ENCODE measurements around the gene HS2ST1.
"Not testable (repeated sequence)": the region's sequence is repeated elsewhere in the genome, so short reads cannot be mapped to it uniquely, and the experiment has no call there.

The HS2ST1 gene

DNA sequence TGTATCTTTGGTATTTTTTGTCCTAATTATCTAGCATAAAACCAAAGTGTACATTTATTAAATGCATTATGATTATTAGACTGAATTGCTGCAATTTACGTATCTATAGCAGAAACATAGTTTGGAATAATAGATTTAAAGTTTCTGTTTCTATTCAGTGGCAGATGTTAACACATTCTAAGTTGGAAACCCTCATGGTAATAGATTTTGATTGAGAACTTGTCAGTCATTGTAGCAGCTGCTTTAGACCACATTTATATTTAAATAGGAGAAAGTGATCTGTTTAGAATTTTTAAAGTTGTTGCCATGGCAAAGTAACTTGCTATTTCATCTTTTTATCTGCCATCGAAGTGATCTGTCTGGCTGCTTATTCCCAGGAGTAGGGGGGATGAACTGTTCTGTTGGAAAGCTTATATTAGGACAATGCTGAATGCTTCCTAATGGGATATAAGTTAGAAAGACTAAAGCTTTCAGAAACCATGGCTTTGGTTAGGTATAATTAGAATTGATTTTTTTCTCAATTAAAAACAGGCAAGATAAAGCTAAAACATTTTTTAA lies 61.6 kb downstream of the HS2ST1 start:
- no peak for DNase-seq

- no peak for DNase-seq
These were observed 62.2 kb downstream of the HS2ST1 start for GRCh38 chr1:86976664-86977063.

DNA sequence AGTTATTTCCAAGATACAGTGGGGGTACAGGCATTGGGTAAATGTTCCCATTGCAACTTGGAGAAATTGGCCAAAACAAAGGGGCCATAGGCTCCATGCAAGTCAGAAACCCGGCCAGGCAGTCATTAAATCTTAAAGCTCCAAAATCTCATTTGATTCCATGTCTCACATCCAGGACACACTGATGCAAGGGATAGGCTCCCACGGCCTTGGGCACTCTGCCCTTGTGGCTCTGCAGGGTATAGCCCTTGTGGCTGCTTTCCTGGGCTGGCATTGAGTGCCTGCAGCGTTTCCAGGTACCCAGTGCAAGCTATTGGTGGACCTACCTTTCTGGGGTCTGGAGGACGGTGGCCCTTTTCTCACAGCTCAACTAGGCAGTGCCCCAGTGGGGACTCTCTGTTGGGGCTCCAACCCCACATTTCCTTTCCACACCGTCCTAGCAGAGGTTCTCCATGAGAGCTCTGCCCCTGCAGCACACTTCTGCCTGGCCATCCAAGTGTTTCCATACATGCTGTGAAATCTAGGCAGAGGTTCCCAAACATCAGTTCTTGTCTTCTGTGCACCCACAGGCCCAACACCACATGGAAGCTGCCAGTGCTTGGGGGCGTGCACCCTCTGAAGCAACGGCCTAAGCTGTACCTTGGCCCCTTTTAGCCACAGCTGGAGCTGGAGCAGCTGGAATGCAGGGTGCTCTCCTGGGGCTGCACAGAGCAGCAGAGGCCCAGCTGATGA lies 67.2 kb downstream of the HS2ST1 start:
- no peak for DNase-seq

DNA sequence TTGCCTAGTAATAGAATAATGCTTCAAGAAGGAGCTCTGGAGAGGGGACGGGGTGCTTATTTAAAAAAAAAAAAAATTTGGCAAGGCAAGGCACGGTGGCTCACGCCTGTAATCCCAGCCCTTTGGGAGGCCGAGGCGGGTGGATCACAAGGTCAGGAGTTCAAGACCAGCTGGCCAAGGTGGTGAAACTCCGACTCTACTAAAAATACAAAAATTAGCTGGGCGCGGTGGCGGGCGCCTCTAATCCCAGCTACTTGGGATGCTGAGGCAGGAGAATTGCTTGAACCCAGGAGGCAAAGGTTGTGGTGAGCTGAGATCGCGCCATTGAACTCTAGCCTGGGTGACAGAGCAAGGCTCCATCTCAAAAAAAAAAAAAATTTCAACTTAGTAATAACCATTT lies 69.2 kb downstream of the HS2ST1 start:
- DNase-seq: not testable (repeated sequence)

DNA sequence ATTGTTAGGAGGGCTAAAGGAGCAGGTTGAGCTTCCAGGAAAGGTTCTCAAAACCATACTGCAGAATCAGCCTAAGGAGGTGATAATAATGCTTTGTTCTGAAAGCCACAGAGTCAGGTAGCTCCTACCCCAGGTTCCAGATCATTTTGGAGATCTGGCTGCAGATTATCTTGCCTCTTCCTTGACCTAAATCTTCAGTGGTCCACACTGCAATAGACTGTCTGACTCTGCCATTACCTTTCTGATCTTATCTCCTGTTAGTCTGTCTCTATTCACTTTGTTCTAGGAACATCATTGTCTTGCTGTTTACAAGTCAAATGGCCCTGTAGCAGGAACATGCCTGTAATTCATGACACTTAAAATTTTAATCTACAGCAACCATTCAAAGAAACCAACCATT lies 73.0 kb downstream of the HS2ST1 start:
- DNase-seq: no peak

- DNase-seq: no peak
These were observed 74.4 kb downstream of the HS2ST1 start for GRCh38 chr1:86988835-86989234.

GRCh38 chr1:86989690-86990089 lies 75.3 kb downstream of the HS2ST1 start:
- DNase-seq: not testable (repeated sequence)

GRCh38 chr1:86990826-86991225 lies 76.4 kb downstream of the HS2ST1 start:
- no peak for DNase-seq

- DNase-seq: no peak
These were observed 77.2 kb downstream of the HS2ST1 start for GRCh38 chr1:86991549-86992186.

- no peak for DNase-seq
These were observed 78.4 kb downstream of the HS2ST1 start for GRCh38 chr1:86992861-86993260.

DNA sequence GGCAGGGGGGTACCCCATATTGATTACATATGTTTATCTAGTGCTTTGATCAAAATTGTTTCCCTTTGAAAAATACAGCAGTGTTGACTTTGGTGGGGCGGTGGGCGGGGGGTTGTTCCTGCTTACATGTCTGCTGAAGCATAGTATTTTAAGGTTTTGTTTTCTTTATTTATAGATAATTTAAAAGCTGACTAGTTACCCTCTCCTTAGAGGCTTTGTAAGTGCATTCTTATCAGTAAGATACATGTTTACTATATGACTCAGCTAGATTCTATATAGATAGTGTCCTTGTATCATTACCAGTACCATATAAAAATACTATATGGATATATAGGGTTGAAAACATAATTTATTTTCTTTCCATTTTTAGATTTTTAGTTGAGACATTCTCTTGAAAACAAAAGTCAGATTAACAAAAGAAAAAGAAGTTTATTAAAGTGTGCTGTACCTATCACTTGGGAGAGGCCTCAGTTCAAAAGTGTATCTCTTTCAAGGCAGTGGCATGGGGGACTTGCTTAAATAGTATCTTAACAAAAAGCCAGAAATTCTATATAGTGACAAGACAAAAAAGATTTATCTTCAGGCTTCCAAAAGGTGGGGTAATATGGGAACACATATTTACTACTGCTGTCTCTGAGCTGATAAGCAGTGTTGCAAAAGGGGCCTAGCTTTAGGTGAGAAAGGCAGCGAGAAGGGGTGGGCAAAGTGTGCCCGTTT lies 79.0 kb downstream of the HS2ST1 start:
- DNase-seq: no peak

DNA sequence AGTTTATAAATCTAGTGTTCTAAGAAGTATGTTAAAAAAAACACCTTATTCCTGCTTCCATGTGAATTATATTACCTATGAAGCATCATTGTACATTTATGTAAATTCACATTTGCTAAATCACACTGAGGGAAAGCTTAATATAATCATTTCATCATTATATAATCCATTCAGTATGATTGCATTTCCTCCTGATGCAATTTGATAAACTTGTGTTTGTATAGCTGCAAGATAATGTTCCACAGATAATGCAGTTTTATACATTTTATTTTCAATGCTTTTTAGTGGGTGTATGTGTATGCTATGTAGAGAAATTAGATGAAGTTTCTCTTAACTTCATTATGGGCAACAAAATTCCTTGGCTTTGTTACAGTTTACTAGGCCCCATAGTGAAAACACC lies 79.6 kb downstream of the HS2ST1 start:
- DNase-seq: no peak

DNA sequence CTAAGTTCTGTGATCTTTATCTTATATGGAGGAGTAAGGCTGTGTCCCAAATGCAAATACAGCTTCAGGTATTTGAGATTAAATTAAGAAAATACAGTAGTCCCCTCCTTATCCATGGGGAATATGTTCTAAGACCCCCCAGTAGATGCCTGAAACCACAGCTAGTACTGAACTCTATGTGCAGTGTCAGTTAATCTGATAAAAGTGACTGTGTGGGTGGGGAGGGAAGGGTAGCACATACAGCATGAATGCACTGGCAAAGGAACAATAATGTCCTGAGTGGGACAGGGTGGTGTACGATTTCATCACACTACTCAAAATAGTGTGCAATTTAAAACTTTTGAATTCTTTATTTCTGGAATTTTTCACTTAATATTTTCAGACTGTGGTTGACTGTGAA lies 83.1 kb downstream of the HS2ST1 start:
- no peak for DNase-seq

- no peak for DNase-seq
These were observed 83.8 kb downstream of the HS2ST1 start for GRCh38 chr1:86998280-86998679.

DNA sequence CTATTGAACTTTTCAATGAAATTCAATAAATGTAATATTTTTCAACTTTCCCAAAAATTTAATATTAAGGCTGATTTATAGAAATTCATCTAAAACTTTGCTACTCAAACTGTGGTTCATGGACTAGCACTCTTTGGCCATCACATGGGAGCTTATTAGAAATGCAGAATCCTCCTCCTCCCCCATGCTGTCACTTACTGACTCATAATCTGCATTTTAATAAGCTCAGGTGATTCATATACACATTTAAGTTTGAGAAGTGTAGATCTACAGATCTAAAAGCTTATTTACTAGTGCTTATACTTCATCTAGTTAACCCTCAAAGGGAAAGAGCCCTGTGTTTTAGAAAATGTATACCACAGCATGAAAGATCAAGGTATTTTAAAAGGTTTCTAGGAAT lies 84.3 kb downstream of the HS2ST1 start:
- no peak for DNase-seq

- DNase-seq: no peak
These were observed 86.0 kb downstream of the HS2ST1 start for GRCh38 chr1:87000460-87000859.

DNA sequence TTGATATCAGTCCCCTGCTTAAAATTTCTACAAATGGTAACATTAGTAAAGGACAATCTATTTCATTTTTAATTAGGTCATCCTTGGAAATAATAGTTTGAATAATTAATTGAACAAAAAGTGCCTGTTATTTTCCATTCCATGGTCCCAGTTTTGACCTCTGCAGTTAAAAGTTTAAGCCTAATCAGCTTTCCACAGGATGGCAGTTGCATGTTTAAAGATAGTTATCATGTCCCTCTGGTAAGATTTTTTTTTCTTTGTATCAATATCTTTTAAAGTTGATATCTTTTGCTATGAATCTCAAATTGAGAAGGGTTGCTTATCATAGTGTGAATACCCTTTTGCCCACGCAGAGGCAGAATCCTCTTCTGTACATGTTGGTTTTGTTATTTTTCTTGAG lies 90.4 kb downstream of the HS2ST1 start:
- DNase-seq: no peak

- no peak for DNase-seq
These were observed 92.9 kb downstream of the HS2ST1 start for GRCh38 chr1:87007323-87007722.

DNA sequence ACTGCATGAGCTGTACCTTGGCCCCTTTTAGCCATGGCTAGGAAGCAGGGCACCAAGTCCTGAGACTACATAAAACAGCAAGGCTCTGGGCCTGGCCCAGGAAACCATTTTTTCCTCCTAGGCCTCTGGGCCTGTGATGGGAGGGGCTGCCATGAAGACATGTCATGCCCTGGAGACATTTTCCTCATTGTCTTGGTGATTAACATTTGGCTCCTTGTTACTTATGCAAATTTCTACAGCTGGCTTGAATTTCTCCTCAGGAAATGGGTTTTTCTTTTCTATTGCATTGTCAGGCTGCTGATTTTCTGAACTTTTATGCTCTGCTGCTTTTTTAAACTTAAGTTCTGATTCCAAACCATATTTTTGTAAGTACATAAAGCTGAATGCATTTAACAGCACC lies 99.0 kb downstream of the HS2ST1 start:
- not testable (repeated sequence) for DNase-seq

GRCh38 chr1:87017998-87018672 lies 103.7 kb downstream of the HS2ST1 start:
- DNase-seq: peak; percentile 7

DNA sequence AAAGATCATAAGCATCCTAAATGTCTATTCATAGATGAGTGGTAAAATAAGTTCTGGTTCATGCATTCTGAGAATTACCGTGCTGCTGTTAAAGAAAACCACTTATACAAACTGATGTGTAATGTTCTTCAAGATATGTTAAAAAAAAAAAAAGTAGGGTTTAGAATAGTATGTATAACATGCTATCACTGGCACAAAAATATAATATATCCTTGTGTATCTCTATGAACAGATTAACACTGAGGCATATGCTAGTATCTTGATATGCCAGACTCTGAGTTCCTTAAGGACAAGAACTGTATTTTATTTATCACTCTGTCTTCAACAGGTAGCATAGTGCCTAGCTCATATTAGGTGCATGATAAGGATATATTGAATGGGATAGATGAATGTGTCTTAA lies 108.9 kb downstream of the HS2ST1 start:
- no peak for DNase-seq

- DNase-seq: peak; percentile 2
These were observed 110.6 kb downstream of the HS2ST1 start for GRCh38 chr1:87024936-87025540.

DNA sequence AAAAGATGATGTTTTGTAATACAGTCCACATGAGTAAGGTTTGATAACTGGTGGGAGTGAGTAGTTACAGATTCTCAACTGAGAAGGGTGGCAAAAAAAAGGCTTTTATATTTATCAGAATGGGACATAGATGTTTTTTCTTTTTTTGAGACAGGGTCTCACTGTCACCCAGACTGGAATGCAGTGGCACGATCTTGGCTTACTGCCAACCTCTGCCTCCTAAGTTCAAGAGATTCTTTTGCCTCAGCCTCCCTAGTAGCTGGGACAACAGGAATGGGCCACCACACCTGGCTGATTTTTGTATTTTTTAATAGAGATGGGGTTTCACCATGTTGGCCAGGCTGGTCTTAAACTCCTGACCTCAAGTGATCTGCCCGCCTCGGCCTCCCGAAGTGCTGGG lies 113.1 kb downstream of the HS2ST1 start:
- DNase-seq: not testable (repeated sequence)
